Neural progenitor cell (in vitro differentiated cells): Measurements from ENCODE around the gene IPO9.

ENCODE experiments used
- EZH2phosphoT487 ChIP-seq: fragments of 200-600 bp; sonication (generic); IDR thresholded peaks from 2 replicates; pipeline ENCODE4 v1.6.1; 2017; ENCODE audit warnings: antibody characterized with exemption
- TF ChIP-seq, protein P1 (sequence below): fragments of 200-600 bp; sonication (generic); IDR thresholded peaks from 2 replicates; pipeline ENCODE4 v1.5.1; 2017; ENCODE audit warnings: antibody characterized with exemption, mild to moderate bottlenecking

DNA sequence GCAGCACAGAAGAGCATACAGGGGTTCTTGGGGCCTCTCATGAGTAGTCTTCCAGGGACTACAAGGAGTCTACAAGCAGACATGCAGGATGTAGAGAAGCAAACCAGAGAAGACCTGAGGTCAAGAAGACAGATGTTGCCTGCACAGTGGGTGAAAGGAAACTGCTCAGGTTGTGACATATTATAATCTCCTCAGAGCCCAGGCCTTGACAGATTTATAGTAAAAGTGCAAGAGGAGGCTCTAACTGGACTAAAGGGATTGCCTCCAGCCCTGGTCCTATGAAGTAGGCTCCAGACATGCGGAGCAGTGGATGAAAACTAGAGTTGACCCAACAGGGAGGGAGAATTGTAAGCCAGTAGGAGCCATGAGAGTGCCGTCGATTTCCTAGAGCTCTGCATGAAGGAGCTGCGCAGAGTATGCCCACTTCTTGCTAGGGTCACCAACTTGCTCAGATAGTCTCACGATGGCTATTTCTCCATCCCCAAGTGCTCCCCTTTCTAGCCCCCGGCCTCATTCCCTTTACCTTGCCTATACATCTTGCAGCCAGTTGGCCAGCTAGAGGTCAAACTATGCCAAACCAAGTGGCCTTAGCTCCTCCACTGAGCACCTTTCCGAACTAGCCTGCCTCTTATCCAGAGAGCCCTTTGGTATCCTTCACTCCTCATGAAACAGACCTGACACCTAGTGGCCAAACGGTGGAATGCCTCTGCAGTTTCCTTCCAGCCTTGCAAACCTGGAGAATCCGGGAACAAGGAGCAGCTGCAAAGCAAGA is 36.2 kb upstream of the IPO9 start:
- no peak for TF ChIP-seq EZH2phosphoT487
- TF ChIP-seq, protein P1, sequence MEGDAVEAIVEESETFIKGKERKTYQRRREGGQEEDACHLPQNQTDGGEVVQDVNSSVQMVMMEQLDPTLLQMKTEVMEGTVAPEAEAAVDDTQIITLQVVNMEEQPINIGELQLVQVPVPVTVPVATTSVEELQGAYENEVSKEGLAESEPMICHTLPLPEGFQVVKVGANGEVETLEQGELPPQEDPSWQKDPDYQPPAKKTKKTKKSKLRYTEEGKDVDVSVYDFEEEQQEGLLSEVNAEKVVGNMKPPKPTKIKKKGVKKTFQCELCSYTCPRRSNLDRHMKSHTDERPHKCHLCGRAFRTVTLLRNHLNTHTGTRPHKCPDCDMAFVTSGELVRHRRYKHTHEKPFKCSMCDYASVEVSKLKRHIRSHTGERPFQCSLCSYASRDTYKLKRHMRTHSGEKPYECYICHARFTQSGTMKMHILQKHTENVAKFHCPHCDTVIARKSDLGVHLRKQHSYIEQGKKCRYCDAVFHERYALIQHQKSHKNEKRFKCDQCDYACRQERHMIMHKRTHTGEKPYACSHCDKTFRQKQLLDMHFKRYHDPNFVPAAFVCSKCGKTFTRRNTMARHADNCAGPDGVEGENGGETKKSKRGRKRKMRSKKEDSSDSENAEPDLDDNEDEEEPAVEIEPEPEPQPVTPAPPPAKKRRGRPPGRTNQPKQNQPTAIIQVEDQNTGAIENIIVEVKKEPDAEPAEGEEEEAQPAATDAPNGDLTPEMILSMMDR: peak; percentile 99
